ENCODE results near the gene SORBS1. TPM values are rescaled to one million over a fixed set of nuclear protein-coding genes. Genes with fewer than 3 reads are reported as not detected.
"Not testable (repeated sequence)": the region's sequence is repeated elsewhere in the genome, so short reads cannot be mapped to it uniquely, and the experiment has no call there.

SORBS1 gene
- total RNA-seq, 1 donor from 2014 or later, result 431 TPM

GRCh38 chr10:95482501-95483233 is 78.5 kb downstream of the SORBS1 start:
- no peak for DNase-seq (ENCODE audit: low spot score)

DNA sequence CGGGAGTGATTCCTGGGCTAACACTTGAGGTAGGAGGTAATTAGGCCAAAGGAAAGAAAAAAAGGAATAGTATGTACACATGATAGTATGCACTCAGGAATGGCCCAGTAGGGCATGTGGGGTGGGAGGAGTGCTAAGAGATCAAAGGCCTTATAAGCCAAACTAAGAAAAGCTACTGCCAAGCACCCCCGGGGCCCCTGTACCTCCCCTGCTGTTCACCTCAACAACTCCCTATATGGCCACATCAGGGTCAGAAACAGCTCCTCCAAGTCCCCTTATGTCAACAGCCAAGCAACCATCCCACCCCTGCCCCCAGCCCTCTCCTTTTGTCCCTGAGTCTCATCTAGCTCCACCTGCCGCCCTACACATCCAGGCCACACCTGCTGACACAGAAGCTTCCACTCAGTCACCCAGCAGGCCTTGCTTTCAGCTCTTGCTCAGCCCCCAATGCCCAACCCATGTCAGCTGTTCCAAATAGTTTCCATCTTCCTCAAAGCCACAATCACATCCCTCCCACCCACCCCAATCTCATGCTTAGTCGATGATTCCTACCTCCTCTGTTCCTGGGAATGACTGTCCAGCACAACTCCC is 80.2 kb downstream of the SORBS1 start:
- DNase-seq (ENCODE audit: low spot score), result no peak

GRCh38 chr10:95480102-95480900 is 80.9 kb downstream of the SORBS1 start:
- DNase-seq (ENCODE audit: low spot score), result no peak

DNA sequence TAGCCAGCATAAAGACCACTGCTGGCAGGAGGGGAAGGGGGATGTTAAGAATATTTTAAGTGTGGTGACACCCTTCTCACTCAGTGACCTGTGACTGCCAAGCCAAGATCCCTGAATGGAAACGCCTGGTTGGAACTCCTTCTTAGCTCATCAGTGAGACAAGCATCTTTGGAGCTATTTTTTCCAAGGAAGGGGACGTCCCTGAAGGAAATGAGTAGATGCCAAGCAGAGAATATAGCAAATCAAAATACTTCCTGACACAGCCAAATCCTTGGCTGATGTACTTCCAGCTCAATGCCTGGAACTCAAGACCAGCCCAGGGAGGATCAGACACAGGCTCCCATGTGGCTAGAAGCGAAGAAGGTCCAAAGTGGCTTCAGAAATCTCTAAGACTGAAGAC is 82.2 kb downstream of the SORBS1 start:
- no peak for DNase-seq (ENCODE audit: low spot score)

- no peak for DNase-seq (ENCODE audit: low spot score)
Observed at GRCh38 chr10:95478185-95478584, 83.0 kb downstream of the SORBS1 start.

GRCh38 chr10:95477175-95477520 is 84.0 kb downstream of the SORBS1 start:
- no peak for DNase-seq (ENCODE audit: low spot score)

- DNase-seq (ENCODE audit: low spot score), result no peak
Observed at GRCh38 chr10:95476469-95477174, 84.5 kb downstream of the SORBS1 start.

GRCh38 chr10:95475827-95476468 is 85.2 kb downstream of the SORBS1 start:
- peak; percentile 87 for DNase-seq (ENCODE audit: low spot score)

GRCh38 chr10:95475003-95475383 is 86.2 kb downstream of the SORBS1 start:
- DNase-seq (ENCODE audit: low spot score), result no peak

DNA sequence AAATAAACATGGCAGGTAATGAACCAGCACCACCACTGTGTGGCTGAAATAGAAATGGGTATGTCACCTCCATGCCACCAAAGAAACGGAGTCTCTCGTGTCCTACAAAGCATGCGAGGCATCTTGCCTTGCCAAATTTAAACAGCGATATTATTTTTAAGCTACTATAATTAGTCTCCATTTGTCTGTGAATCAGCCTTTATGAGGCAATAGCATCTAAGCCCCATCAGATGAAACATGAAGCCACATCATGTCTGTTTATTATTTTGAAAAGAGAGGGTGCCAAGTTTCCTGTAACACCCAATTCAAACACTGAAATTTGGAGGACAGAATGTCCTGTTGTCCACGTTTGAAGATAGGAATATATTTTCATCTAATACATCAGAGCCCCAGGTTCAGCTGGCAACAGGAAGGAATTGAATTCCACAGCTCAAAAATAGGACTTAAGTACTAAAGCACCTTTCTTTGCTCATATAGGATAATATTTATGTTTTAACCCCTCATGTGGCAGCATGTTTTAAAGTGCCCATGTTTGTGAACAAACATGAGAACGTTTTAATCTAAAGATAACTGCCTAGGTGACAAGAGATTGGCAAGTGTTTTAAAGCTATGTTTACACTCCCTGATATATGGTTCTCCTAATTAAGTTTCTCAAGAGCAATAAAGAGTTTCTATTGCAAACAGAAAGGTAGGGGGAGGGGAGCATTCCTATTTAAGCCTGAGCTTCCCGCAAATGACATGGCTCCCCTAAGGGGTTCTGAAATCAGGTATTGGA is 86.8 kb downstream of the SORBS1 start:
- no peak for DNase-seq (ENCODE audit: low spot score)

- DNase-seq (ENCODE audit: low spot score), result no peak
Observed at GRCh38 chr10:95472304-95473088, 88.7 kb downstream of the SORBS1 start.

GRCh38 chr10:95469676-95470075 is 91.5 kb downstream of the SORBS1 start:
- DNase-seq (ENCODE audit: low spot score), result no peak

- DNase-seq (ENCODE audit: low spot score), result no peak
Observed at GRCh38 chr10:95469251-95469650, 91.9 kb downstream of the SORBS1 start.

GRCh38 chr10:95467642-95468041 is 93.5 kb downstream of the SORBS1 start:
- not testable (repeated sequence) for DNase-seq (ENCODE audit: low spot score)

- no peak for DNase-seq (ENCODE audit: low spot score)
Observed at GRCh38 chr10:95467162-95467599, 94.0 kb downstream of the SORBS1 start.

DNA sequence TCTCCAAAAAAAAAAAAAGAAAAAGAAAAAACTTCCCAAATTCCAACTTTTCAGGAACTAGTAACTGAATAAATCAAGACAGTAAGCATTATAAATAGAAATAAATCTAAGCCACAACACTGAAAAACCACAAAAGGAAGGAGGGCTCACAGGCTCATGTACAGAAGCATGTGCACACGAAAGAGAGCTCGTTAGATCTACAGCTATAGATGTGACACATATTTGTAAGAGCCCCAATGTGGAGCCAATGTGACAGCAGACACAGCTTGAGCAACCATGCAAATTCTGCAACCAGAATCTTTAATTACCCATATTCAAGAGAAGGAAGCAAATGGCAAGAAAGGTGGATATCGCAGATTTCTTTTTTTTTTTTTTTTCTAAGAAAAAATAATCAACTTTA is 94.7 kb downstream of the SORBS1 start:
- DNase-seq (ENCODE audit: low spot score), result no peak

GRCh38 chr10:95464280-95464679 is 96.9 kb downstream of the SORBS1 start:
- DNase-seq (ENCODE audit: low spot score), result no peak

DNA sequence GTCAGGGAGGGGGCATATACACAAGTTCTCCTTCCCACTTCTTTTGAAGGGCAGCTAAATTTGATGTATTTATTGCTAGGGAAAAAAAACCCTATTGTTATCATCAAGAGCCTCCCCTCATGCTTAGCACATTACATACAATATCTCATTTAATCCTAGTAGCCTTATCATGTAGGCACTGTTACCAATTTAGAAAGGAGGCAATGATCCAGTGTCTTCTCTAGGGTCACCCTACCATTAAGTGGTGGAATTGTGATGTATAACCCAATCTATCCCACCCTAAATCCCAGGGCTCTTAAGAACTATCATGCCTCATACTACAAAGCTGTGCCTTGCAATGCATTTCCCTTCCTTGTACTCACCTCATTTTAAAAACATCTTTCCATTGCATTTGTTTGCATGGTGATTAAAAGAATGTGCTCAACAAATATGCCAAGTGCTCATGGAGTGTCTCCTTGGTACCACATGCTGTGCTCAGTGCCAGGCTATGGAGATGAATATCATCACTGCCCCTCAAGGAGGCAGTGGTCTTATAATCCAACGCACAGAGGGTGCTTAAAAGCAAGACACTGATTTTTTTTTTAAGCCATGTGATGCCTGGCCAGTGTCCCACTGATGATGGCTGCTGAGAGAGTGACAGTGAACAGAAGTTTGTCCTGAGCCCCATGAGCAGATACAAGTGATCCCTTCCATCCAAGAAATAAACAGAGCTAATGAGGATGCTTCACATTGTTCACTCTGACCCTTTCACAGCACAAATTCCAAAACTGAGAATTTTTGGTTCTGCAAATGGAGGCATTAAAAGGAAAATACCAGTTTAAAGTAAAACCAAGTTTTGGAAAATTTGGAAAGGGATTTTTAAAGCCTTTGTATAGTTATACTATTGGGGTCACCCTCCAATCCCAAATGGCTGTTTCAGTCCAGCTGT is 98.2 kb downstream of the SORBS1 start:
- DNase-seq (ENCODE audit: low spot score), result no peak

DNA sequence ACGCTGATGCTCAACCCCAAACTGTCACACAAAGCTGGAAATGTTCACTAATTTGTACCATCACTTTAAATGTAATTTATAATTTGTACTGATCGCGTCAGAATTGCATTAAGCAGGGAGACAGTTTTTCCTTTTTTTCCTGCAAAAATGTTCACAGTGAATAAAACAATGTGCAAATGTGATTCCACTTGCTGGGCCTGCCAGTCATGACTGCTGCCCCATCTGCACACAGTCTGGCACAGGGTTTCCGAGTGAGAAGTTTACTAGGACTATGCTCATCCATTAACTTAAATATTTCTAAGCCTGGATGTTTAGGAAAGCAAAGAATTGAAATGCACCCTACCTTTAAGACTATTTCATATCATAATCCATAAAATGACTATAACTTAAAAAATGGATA is 99.6 kb downstream of the SORBS1 start:
- DNase-seq (ENCODE audit: low spot score), result no peak
